IPS DF 4.7 (cell line): ENCODE results near the gene REEP6.
"Not testable (repeated sequence)": the region's sequence is repeated elsewhere in the genome, so short reads cannot be mapped to it uniquely, and the experiment has no call there.

Source experiments
- DNase-seq: peaks from one replicate; pipeline ENCODE4 v3.0.0-alpha.2; 2013; ENCODE audit warnings: low spot score; ENCODE audit errors: extremely low read depth

The REEP6 gene

GRCh38 chr19:1522838-1523237 is 31.9 kb downstream of the REEP6 start:
- no peak for DNase-seq

- no peak for DNase-seq
These were observed 32.7 kb downstream of the REEP6 start, which contains the start of gene PLK5 for GRCh38 chr19:1523412-1524286. TSS of gene PLK5 (plus strand) at chr19:1524077. CDS start at chr19:1526997, 2,920 bp downstream.

- no peak for DNase-seq
These were observed 33.4 kb downstream of the REEP6 start for GRCh38 chr19:1524287-1524971.

- DNase-seq, result no peak
These were observed 34.0 kb downstream of the REEP6 start for GRCh38 chr19:1524972-1525325.

GRCh38 chr19:1525343-1525742 is 34.4 kb downstream of the REEP6 start:
- DNase-seq, result no peak

- DNase-seq, result no peak
These were observed 35.2 kb downstream of the REEP6 start for GRCh38 chr19:1526066-1526778.

GRCh38 chr19:1526979-1527649 is 36.1 kb downstream of the REEP6 start:
- DNase-seq, result no peak

- DNase-seq, result no peak
These were observed 36.8 kb downstream of the REEP6 start for GRCh38 chr19:1527650-1528309.

- no peak for DNase-seq
These were observed 37.8 kb downstream of the REEP6 start for GRCh38 chr19:1528596-1529429.

- no peak for DNase-seq
These were observed 38.4 kb downstream of the REEP6 start for GRCh38 chr19:1529430-1529816.

GRCh38 chr19:1530856-1531255 is 39.9 kb downstream of the REEP6 start:
- DNase-seq, result not testable (repeated sequence)

GRCh38 chr19:1531587-1531986 is 40.6 kb downstream of the REEP6 start:
- DNase-seq, result no peak

GRCh38 chr19:1532003-1532402 is 41.0 kb downstream of the REEP6 start:
- no peak for DNase-seq

GRCh38 chr19:1533510-1534150 is 42.6 kb downstream of the REEP6 start:
- DNase-seq, result no peak

GRCh38 chr19:1534972-1535371 is 44.0 kb downstream of the REEP6 start:
- DNase-seq, result no peak

- DNase-seq, result not testable (repeated sequence)
These were observed 44.7 kb downstream of the REEP6 start for GRCh38 chr19:1535699-1536098.

GRCh38 chr19:1538978-1539377 is 48.0 kb downstream of the REEP6 start:
- no peak for DNase-seq

GRCh38 chr19:1539749-1540148 is 48.8 kb downstream of the REEP6 start:
- not testable (repeated sequence) for DNase-seq

- no peak for DNase-seq
These were observed 49.5 kb downstream of the REEP6 start for GRCh38 chr19:1540365-1540925.
